GM13977 (cell line): Measurements from ENCODE around the gene ALK.

Experiments used
- DNase-seq: peaks from one replicate; pipeline ENCODE4 v3.0.0; 2012; ENCODE audit warnings: low spot score
- CTCF ChIP-seq: IDR thresholded peaks from 2 replicates; pipeline ENCODE4 v1.5.1; 2012; ENCODE audit warnings: mild to moderate bottlenecking, control low read depth; ENCODE audit not compliant: insufficient read depth; ENCODE audit errors: extremely low read depth, missing control alignments
- in situ Hi-C: fragments of 300-500 bp; cut with MboI; formaldehyde crosslinking; loops from one replicate; pipeline ENCODE4 v1.12.0; 2022; ENCODE audit warnings: low sequenced_read_pairs, low pct_unique_long_range_greater_than_20kb, mixed read lengths, inconsistent platforms; ENCODE audit not compliant: unreplicated experiment

ALK gene

GRCh38 chr2:29276151-29276550, 645.2 kb downstream of the ALK start:
- in situ Hi-C loops, result no loop called here
- no peak for DNase-seq
- no peak for TF ChIP-seq CTCF

- in situ Hi-C loops, result no loop called here
These were observed 646.2 kb downstream of the ALK start for GRCh38 chr2:29275186-29275585.

GRCh38 chr2:29273685-29274611, 647.4 kb downstream of the ALK start:
- in situ Hi-C loops, result no loop called here
- DNase-seq, result no peak
- TF ChIP-seq CTCF, result no peak

More at GRCh38 chr2:29275186-29275585, 646.2 kb downstream of the ALK start:
- no peak for DNase-seq
- TF ChIP-seq CTCF, result no peak

- no peak for DNase-seq
- in situ Hi-C loops, result no loop called here
- no peak for TF ChIP-seq CTCF
These were observed 648.2 kb downstream of the ALK start for GRCh38 chr2:29273004-29273684.

GRCh38 chr2:29272311-29272710, 649.1 kb downstream of the ALK start:
- no peak for TF ChIP-seq CTCF
- no peak for DNase-seq
- in situ Hi-C loops, result no loop called here

- no peak for TF ChIP-seq CTCF
- in situ Hi-C loops, result no loop called here
- DNase-seq, result no peak
These were observed 650.7 kb downstream of the ALK start for GRCh38 chr2:29270701-29271121.
